Measurements from ENCODE around the gene ZNF319. TPM values are rescaled to one million over a fixed set of nuclear protein-coding genes. Genes with fewer than 3 reads are reported as not detected.

Gene ZNF319
- total RNA-seq, 1 donor: 4.8 TPM

- no peak overlapping the region for H3K4me3 ChIP-seq (ENCODE audit: low read depth, low read length)
- DNase-seq (ENCODE audit: low read depth): no peak
- no peak for TF ChIP-seq CTCF (IDR thresholded peaks at IDR 0.05; ENCODE audit: insufficient read depth, low read length)
Observed at GRCh38 chr16:57951204-57951960, 49.1 kb downstream of the ZNF319 start.

- TF ChIP-seq CTCF (IDR thresholded peaks at IDR 0.05; ENCODE audit: insufficient read depth, low read length): no peak
- DNase-seq (ENCODE audit: low read depth): no peak
- no peak overlapping the region for H3K4me3 ChIP-seq (ENCODE audit: low read depth, low read length)
Observed at GRCh38 chr16:57950382-57950781, 50.1 kb downstream of the ZNF319 start.

- no peak for DNase-seq (ENCODE audit: low read depth)
- H3K4me3 ChIP-seq (ENCODE audit: low read depth, low read length): no peak overlapping the region
- TF ChIP-seq CTCF (IDR thresholded peaks at IDR 0.05; ENCODE audit: insufficient read depth, low read length): no peak
Observed at GRCh38 chr16:57949595-57950238, 50.8 kb downstream of the ZNF319 start.

DNA sequence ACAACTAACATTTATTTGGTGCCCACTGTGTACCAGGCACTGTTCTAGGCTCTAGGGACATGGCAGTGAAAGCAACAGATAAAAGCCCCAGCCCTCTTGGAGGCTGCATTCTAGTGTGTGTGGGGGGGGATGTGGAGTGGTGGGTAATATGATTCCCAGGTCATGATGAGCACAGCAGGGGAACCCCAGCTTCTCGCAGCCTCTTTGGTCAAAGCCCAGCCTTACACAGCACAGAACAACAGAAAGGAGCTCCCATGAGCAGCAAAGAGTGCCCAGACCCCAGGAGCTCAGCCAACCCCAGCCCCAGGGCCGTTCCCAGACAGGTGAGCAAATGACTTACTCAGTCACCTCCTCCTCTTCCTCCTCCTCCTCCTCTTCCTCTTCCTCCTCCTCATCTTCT is 51.5 kb downstream of the ZNF319 start:
- DNase-seq (ENCODE audit: low read depth): no peak
- no peak for TF ChIP-seq CTCF (IDR thresholded peaks at IDR 0.05; ENCODE audit: insufficient read depth, low read length)
- H3K4me3 ChIP-seq (ENCODE audit: low read depth, low read length): no peak overlapping the region

DNA sequence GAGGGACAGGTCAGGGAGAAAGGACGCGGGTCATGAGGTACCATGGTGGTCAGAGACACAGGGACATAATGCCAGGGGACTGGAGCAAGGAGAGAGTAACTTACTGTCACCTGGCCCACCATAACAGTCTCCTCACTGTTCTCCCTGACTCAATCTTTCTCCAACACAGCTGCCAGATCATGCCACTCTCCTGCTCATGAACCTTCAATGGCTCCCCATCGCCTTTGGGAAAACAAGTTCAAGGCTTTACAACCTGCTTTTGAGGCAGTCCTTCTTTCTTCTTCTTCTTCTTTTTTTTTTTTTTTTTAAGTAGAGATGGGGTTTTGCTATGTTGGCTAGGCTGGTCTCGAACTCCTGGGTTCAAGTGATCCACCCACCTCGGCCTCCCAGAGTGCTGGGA is 52.4 kb downstream of the ZNF319 start:
- no peak for TF ChIP-seq CTCF (IDR thresholded peaks at IDR 0.05; ENCODE audit: insufficient read depth, low read length)
- H3K4me3 ChIP-seq (ENCODE audit: low read depth, low read length): no peak overlapping the region
- no peak for DNase-seq (ENCODE audit: low read depth)

DNA sequence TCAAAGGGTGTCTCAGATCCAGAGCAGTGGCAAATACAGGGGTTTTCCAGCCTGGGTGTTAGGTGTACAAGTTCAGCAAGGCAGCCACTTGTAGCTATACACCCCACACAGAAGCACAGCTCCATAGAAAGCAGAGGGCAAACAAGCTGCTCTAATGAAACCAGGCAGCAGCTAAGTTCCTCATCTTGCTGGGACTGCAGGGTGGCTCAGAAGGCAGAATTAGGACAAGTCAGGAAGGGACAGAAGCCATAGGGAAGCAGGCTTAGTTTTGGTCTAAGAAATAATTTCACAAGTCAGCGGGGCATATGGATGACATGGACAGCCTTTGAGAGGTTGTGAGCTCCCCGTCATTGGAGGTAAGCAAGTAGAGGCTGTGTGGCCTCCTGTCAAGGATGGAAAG is 53.2 kb downstream of the ZNF319 start:
- H3K4me3 ChIP-seq (ENCODE audit: low read depth, low read length): no peak overlapping the region
- no peak for DNase-seq (ENCODE audit: low read depth)
- TF ChIP-seq CTCF (IDR thresholded peaks at IDR 0.05; ENCODE audit: insufficient read depth, low read length): no peak
